ENCODE measurements around the gene CELF2. TPM values are rescaled to one million over a fixed set of nuclear protein-coding genes. Genes with fewer than 3 reads are reported as not detected.

The CELF2 gene
- polyA plus RNA-seq, 1 donor from 2014 or later: 142 TPM

DNA sequence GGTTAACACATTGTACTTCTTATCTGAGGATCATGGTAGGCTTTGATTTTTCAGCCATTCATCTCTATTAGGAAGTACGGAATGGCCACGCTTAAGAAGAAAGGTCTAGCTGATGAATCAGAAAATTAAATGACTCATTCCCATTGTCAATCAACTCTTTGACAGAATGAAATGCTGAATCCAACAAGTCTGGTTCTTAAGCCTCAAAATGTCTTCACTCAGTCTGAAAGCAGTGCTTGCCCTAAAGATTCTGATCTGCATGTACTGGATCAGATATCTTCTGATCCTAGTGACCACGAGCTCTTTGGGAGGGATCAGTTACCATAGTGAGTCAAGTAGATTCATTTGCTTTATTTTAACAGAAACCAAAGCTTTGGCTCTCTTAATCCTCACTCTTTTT, 5.7 kb upstream of the CELF2 start:
- Mint-ChIP-seq H3K9me3 (peaks cover 0 to 2% (median 2%) of the 10 kb centered on the region in 3 donors), H3K4me1 (peaks cover 0 to 3% (median 0%) of the 10 kb centered on the region in 3 donors), H3K4me3 (no peak overlapping the region), H3K36me3 (no peaks in the 10 kb centered on the region), H3K27ac (no peak overlapping the region), H3K27me3 (peaks cover 54% of the 10 kb centered on the region)

DNA sequence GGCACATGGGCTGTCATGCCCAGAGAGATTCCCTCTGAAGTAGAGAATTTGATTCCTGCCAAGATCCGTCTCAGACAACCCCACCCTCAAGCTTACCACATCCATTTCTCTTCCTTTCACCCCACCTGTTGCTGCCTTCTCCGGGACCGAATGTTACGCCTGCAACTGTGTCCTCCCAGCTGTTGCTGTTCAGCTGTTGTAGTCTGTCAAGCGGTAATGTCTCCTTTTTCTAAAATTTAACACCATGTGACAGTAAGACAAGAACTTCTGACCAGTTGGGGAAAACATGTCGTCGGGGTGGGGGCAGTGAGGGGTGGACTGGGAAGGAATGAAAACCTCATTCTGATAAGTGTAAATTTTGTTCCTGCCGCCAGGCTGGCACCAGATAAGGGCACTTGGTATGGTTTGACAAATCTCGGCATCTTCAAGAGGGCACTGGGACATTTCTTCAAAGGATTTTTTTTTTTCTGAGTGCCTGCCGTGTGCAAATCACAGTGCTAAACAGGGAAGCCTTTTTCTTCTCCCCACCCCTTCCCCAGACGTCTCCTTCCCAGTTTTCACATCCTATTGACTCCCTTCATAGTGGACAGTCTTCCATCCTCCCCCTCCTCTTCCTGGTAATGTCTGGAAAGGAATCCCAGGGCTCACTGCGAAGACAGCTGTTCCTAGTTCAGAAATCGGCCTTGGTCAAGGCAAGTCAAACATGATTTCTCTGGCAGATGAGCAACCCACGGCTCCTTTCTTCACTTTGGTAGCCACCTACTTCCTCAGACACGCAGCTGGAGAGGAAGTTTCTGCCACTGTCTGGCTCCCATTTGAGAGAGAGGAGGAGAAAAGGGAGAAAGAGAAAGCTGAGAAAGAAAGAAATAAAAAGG, 5.0 kb upstream of the CELF2 start:
- H3K4me1 Mint-ChIP-seq: peaks cover 0 to 7% (median 0%) of the 10 kb centered on the region in 3 donors
- peaks cover 0 to 2% (median 2%) of the 10 kb centered on the region in 3 donors for H3K9me3 Mint-ChIP-seq
- H3K4me3 Mint-ChIP-seq: no peak overlapping the region
- peaks cover 55% of the 10 kb centered on the region for H3K27me3 Mint-ChIP-seq
- H3K27ac Mint-ChIP-seq: no peak overlapping the region
- H3K36me3 Mint-ChIP-seq: no peaks in the 10 kb centered on the region

DNA sequence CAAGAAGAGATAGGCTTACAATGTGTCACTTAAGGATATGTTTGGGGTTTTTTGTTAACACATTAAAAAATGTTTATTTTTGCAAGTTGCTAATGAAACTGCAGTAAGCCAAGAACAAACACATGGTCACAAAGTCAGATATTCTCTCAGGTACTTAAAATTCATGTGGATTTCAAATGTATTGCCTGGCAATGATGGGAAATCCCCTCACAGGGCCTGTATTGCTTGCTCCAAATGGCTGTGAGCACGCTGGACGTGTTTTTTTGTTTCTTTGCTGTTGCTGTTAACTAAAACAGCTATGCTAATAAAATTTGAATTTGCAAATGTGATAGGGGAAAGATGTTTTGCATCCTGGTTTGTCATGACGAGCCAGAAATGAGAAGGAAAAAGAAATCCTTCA, 3.8 kb upstream of the CELF2 start:
- peak overlapping the region in 1 of 4 donors; percentile 18 for H3K4me3 Mint-ChIP-seq
- H3K4me1 Mint-ChIP-seq: peaks cover 2 to 7% (median 2%) of the 10 kb centered on the region in 3 donors
- no peaks in the 10 kb centered on the region for H3K36me3 Mint-ChIP-seq
- H3K9me3 Mint-ChIP-seq: peaks cover 0 to 2% (median 2%) of the 10 kb centered on the region in 3 donors
- H3K27me3 Mint-ChIP-seq: peaks cover 50% of the 10 kb centered on the region
- H3K27ac Mint-ChIP-seq: no peak overlapping the region

DNA sequence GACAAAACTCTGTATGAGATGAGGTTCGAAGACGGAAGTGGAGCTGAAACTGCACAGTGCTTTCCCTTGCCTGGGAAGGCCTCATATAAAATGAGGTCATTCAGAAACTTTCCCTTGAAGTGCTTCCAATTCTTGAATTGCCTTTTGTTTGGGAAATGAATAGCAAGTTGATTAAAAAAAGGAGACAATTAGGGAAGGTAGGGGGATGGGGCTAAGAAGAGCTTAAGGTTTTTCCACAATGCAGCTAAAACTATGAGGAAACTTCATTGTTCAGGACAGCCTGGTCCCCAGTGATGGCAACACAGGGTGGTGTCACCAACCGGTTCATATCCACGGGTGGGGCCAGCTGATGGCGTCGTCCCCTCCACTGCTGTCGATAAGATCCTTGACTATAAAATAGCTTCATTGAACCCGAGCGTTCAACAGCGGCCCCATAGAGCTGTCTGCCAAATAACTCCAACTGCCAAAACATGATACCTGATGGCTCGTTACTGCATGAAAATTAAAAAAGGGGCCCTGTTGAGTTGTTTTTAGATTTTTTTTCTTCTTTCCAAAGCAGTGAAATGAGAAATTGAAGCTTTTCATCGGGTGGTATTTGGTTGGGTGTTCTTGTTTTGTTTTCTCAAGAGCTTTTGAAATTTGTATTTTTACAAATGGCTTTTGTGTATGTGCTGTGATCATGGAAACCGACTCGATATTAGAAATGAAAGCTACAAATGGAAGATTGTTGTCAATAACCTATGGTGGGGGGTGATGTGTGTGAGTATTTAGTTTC, 2.8 kb upstream of the CELF2 start:
- Mint-ChIP-seq H3K27me3 (peaks cover 53% of the 10 kb centered on the region), H3K4me1 (peaks cover 3 to 9% (median 4%) of the 10 kb centered on the region in 3 donors), H3K4me3 (peak overlapping the region in 1 of 4 donors; percentile 18), H3K27ac (no peak overlapping the region), H3K36me3 (no peaks in the 10 kb centered on the region), H3K9me3 (peaks cover 0 to 2% (median 0%) of the 10 kb centered on the region in 3 donors)

GRCh38 chr10:11015446-11015934, 2.2 kb upstream of the CELF2 start:
- Mint-ChIP-seq H3K27me3 (peaks cover 53% of the 10 kb centered on the region), H3K4me1 (peaks cover 3 to 9% (median 4%) of the 10 kb centered on the region in 3 donors), H3K36me3 (no peaks in the 10 kb centered on the region), H3K9me3 (peaks cover 0 to 2% (median 0%) of the 10 kb centered on the region in 3 donors), H3K4me3 (peak overlapping the region in 1 of 4 donors; percentile 18), H3K27ac (no peak overlapping the region)

DNA sequence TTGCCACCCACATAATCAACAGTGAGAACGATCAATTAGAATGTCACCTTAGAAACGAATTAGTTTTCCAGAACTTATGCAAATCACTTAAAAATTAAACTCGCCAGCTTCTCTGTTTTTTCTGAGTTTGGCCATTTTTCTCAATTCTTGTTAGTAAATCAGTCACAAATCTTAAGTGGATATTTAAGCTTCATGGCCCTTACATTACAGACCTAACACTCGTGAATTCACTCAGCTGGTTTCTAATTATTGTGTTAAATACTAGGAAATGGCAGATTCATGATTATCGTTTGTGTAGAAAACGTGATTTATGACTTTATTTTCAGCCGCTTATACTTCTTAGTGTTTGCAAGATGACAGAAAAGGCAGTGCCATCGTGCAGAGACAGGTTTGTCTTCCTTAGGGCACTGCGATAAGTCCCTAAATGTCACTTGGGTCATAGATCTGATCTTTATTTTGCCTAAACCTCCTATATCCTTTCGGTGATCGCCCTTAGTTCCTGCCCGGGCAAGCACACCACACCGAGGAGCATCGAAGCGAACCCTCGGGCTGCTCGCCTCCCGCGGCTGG, 587 bp upstream of the CELF2 start:
- H3K27me3 Mint-ChIP-seq: peaks cover 45% of the 10 kb centered on the region
- H3K9me3 Mint-ChIP-seq: no peaks in the 10 kb centered on the region
- H3K36me3 Mint-ChIP-seq: no peaks in the 10 kb centered on the region
- peaks cover 3 to 9% (median 4%) of the 10 kb centered on the region in 3 donors for H3K4me1 Mint-ChIP-seq
- H3K27ac Mint-ChIP-seq: peak overlapping the region in 1 of 3 donors; percentile 39
- H3K4me3 Mint-ChIP-seq: peak overlapping the region; percentile 3 to 86 (median 73)

DNA sequence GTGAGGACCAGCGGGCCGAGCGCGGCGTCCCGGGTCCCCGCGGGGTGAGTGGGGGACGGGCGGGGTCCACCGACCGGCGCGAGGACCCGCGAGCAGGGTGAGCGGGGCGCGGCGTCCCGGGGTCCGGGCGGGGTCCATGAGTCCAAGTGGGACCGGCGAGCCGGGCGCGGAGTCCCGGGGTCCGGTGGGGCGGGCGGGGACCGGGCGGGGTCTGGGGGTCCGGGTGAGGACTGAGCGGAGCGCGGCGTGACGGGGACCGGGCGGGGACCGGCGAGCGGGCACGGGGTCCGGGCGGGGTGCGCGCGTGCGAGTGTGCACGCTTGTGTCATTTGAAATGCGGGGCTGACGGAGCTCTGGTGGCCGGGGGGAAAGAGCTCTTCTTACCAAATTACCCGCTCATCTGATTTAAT, 765 bp downstream of the CELF2 start:
- peaks cover 0 to 2% (median 0%) of the 10 kb centered on the region in 3 donors for H3K9me3 Mint-ChIP-seq
- peak overlapping the region; percentile 79 to 91 (median 89) for H3K4me3 Mint-ChIP-seq
- H3K36me3 Mint-ChIP-seq: no peaks in the 10 kb centered on the region
- no peak overlapping the region for H3K27ac Mint-ChIP-seq
- peaks cover 43% of the 10 kb centered on the region for H3K27me3 Mint-ChIP-seq
- H3K4me1 Mint-ChIP-seq: peaks cover 3 to 9% (median 4%) of the 10 kb centered on the region in 3 donors

- peaks cover 0 to 2% (median 0%) of the 10 kb centered on the region in 3 donors for H3K9me3 Mint-ChIP-seq
- H3K4me3 Mint-ChIP-seq: peak overlapping the region; percentile 79 to 91 (median 89)
- no peaks in the 10 kb centered on the region for H3K36me3 Mint-ChIP-seq
- H3K27me3 Mint-ChIP-seq: peaks cover 43% of the 10 kb centered on the region
- no peak overlapping the region for H3K27ac Mint-ChIP-seq
- H3K4me1 Mint-ChIP-seq: peaks cover 3 to 9% (median 4%) of the 10 kb centered on the region in 3 donors
Observed at GRCh38 chr10:11018855-11019631, 1.4 kb downstream of the CELF2 start.

DNA sequence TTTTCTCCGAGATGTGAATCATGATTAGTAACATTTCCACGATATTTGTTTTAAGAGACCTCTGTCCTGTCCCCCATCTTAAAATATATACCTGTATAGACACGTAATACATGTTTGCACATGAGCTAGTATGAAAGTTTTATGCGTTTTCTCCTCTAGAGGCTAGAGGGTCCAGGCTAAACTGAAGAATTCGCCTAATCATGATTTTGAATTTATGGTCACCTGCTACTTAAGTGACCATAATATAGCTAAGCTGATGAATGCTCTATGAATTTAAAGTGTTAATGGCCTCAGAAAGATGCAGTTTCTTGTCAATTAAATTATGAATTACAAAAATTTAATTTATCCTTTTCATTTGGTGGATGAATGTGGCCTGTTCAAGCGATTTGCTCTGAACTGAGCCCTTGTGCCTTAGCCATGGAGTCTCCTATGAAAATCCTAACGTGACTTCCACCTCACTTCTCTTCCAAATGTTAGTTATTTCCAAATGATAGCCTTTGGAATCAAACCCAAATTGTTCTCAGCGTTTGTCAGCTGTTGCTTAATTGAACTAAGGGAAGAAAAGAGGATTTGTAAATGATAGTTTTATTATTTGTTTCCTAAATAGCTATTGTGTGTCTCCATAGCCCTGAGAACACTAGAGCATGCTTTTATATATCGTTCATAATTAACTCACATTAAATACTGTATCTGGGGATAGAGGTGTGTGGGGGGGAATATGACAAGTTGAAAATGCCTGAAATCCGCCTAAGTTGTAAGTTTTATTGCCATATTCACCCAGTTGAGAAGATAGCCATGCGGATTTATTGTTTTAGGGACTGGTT, 2.3 kb downstream of the CELF2 start:
- no peak overlapping the region for H3K27ac Mint-ChIP-seq
- peaks cover 35% of the 10 kb centered on the region for H3K27me3 Mint-ChIP-seq
- peaks cover 0 to 2% (median 0%) of the 10 kb centered on the region in 3 donors for H3K9me3 Mint-ChIP-seq
- peak overlapping the region in 2 of 4 donors; percentile 14 to 89 for H3K4me3 Mint-ChIP-seq
- H3K4me1 Mint-ChIP-seq: peaks cover 3 to 9% (median 4%) of the 10 kb centered on the region in 3 donors
- no peaks in the 10 kb centered on the region for H3K36me3 Mint-ChIP-seq

GRCh38 chr10:11020548-11020942, 2.9 kb downstream of the CELF2 start:
- Mint-ChIP-seq H3K9me3 (peaks cover 0 to 2% (median 0%) of the 10 kb centered on the region in 3 donors), H3K4me3 (peak overlapping the region in 1 of 4 donors; percentile 12), H3K36me3 (no peaks in the 10 kb centered on the region), H3K4me1 (peaks cover 3 to 9% (median 4%) of the 10 kb centered on the region in 3 donors), H3K27me3 (peaks cover 30% of the 10 kb centered on the region), H3K27ac (no peak overlapping the region)

DNA sequence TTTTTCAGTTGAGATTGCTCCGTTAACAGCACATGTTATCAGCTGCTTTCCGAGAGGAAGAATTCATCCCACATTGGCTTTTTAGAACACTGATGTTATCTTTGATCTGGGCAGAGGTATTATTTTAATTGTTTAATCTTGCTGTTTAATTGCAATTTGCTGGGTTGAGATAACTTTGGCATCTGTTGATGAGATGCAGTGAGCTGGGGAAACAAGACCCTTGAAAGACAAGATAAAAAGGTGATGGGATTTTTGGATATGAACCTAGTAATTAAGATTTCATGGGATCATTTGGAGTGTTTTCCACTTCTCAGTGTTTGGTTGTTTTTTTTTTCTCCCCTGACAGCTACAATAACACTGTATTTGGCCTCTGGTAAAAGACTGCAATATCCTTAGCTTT, 4.5 kb downstream of the CELF2 start:
- Mint-ChIP-seq H3K4me3 (no peak overlapping the region), H3K9me3 (peaks cover 0 to 2% (median 0%) of the 10 kb centered on the region in 3 donors), H3K27me3 (peaks cover 21% of the 10 kb centered on the region), H3K27ac (no peak overlapping the region), H3K36me3 (no peaks in the 10 kb centered on the region), H3K4me1 (peaks cover 3 to 7% (median 4%) of the 10 kb centered on the region in 3 donors)

- Mint-ChIP-seq H3K36me3 (no peaks in the 10 kb centered on the region), H3K9me3 (peaks cover 0 to 2% (median 0%) of the 10 kb centered on the region in 3 donors), H3K4me1 (peaks cover 3 to 5% (median 4%) of the 10 kb centered on the region in 3 donors), H3K27ac (no peak overlapping the region), H3K4me3 (no peak overlapping the region), H3K27me3 (peaks cover 21% of the 10 kb centered on the region)
Observed at GRCh38 chr10:11023009-11023953, 5.6 kb downstream of the CELF2 start.

All from IgD-negative memory B cell (primary cell).